Lower leg skin (tissue), 3 donors: ENCODE measurements around the gene TFDP1.

Experiments
- POLR2A ChIP-seq, 2 donors: fragments of 450-650 bp; IDR thresholded peaks; one replicate each; pipeline ENCODE4 v1.6.1; 2016 to 2017; ENCODE audit warnings: antibody characterized with exemption in 2 of 2, mild to moderate bottlenecking in 1 of 2, moderate library complexity in 1 of 2
- TF ChIP-seq, protein P1 (sequence below), 3 donors: fragments of 450-650 bp; IDR thresholded peaks; one replicate each; pipeline ENCODE4 v1.5.1; 2016; ENCODE audit warnings: antibody characterized with exemption in 3 of 3, mild to moderate bottlenecking in 3 of 3, moderate library complexity in 2 of 3

- TF ChIP-seq, protein P1, sequence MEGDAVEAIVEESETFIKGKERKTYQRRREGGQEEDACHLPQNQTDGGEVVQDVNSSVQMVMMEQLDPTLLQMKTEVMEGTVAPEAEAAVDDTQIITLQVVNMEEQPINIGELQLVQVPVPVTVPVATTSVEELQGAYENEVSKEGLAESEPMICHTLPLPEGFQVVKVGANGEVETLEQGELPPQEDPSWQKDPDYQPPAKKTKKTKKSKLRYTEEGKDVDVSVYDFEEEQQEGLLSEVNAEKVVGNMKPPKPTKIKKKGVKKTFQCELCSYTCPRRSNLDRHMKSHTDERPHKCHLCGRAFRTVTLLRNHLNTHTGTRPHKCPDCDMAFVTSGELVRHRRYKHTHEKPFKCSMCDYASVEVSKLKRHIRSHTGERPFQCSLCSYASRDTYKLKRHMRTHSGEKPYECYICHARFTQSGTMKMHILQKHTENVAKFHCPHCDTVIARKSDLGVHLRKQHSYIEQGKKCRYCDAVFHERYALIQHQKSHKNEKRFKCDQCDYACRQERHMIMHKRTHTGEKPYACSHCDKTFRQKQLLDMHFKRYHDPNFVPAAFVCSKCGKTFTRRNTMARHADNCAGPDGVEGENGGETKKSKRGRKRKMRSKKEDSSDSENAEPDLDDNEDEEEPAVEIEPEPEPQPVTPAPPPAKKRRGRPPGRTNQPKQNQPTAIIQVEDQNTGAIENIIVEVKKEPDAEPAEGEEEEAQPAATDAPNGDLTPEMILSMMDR (IDR thresholded peaks at IDR 0.05) = no peak
- no peak for TF ChIP-seq POLR2A (IDR thresholded peaks at IDR 0.05)
Observed at GRCh38 chr13:113654175-113654560, 69.6 kb downstream of the TFDP1 start.
